HL-60 (cell line): Measurements from ENCODE around the gene ARHGAP23.

Source experiments
- POLR2AphosphoS5 ChIP-seq: IDR thresholded peaks from 2 replicates; pipeline ENCODE4 v1.6.1; 2012; ENCODE audit warnings: low read depth
- TF ChIP-seq, protein P1 (sequence below): IDR thresholded peaks from one replicate; pipeline ENCODE4 v1.5.1; 2011; ENCODE audit warnings: low read length, control low read depth, inconsistent platforms; ENCODE audit not compliant: insufficient read depth

- TF ChIP-seq, protein P1, sequence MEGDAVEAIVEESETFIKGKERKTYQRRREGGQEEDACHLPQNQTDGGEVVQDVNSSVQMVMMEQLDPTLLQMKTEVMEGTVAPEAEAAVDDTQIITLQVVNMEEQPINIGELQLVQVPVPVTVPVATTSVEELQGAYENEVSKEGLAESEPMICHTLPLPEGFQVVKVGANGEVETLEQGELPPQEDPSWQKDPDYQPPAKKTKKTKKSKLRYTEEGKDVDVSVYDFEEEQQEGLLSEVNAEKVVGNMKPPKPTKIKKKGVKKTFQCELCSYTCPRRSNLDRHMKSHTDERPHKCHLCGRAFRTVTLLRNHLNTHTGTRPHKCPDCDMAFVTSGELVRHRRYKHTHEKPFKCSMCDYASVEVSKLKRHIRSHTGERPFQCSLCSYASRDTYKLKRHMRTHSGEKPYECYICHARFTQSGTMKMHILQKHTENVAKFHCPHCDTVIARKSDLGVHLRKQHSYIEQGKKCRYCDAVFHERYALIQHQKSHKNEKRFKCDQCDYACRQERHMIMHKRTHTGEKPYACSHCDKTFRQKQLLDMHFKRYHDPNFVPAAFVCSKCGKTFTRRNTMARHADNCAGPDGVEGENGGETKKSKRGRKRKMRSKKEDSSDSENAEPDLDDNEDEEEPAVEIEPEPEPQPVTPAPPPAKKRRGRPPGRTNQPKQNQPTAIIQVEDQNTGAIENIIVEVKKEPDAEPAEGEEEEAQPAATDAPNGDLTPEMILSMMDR, result no peak
- no peak for TF ChIP-seq POLR2AphosphoS5
Observed at GRCh38 chr17:38464251-38464722, 36.0 kb downstream of the ARHGAP23 start.
